ENCODE results near the gene MYO18B. TPM values are rescaled to one million over a fixed set of nuclear protein-coding genes. Genes with fewer than 3 reads are reported as not detected.

MYO18B gene
- total and polyA plus RNA-seq, 2 of the 4 experiments (the other 2 are of a cell fraction): under 0.01 TPM; not detected in 1

DNA sequence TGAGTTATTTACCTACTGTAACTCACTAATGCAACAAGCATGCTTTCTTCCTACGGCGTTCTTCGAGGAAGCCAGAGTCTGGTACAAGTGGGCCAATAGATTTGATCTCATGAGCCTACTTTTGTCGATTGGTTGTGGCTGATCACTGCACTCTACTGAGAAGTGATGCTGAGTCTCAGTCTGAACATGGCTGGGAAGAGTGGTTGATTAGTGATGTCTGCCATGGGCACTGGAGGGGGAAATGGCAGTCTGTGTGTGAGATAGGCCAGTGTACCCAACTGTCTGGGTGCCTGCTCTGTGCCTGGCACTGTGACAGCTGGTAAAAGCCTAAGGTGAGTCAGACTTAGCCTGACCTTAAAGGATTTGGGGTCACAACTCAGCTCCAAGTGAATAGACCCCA, 28.3 kb downstream of the MYO18B start:
- Histone ChIP-seq H4K20me1 (ENCODE audit: insufficient read depth, low read length) (no peaks in the 10 kb centered on the region), H3K79me1 (ENCODE audit: low read depth in 1 of 2, low read length in 2 of 2) (no peaks in the 10 kb centered on the region), H3K4ac (ENCODE audit: low read depth, low read length) (no peak overlapping the region), H4K91ac (ENCODE audit: insufficient read depth, low read depth, low read length) (no peak overlapping the region), H3K27ac (ENCODE audit: insufficient read depth, low read length) (no peak overlapping the region), H3K9ac (ENCODE audit: low read depth, low read length) (no peak overlapping the region), H3K9me3 (ENCODE audit: control insufficient read depth, insufficient read depth, low read length) (peaks cover 14% of the 10 kb centered on the region), H3K4me2 (ENCODE audit: low read depth, low read length) (no peak overlapping the region), H2AK9ac (replicated peaks; ENCODE audit: low read depth, low read length, poor library complexity) (no peak overlapping the region), H3K14ac (replicated peaks; ENCODE audit: low read depth, low read length) (no peak overlapping the region), H2BK15ac (ENCODE audit: low read depth, low read length) (no peak overlapping the region), H3K18ac (ENCODE audit: low read depth, low read length) (no peak overlapping the region), H2BK5ac (ENCODE audit: low read depth, low read length, poor library complexity, severe bottlenecking) (no peak overlapping the region), H3K4me1 (ENCODE audit: control insufficient read depth, insufficient read depth, low read length) (no peaks in the 10 kb centered on the region), H2BK120ac (ENCODE audit: low read depth, low read length) (no peak overlapping the region), H3K9me1 (ENCODE audit: insufficient read depth, low read length) (no peaks in the 10 kb centered on the region), H3K56ac (ENCODE audit: extremely low read depth, insufficient read depth, low read length) (no peak overlapping the region), H3K36me3 (ENCODE audit: control insufficient read depth, insufficient read depth, low read length) (no peaks in the 10 kb centered on the region), H2AK5ac (ENCODE audit: low read depth, low read length) (no peak overlapping the region), H2AFZ (replicated peaks; ENCODE audit: low read length, poor library complexity) (no peak overlapping the region), H3K27me3 (ENCODE audit: control insufficient read depth, insufficient read depth, low read length) (peaks cover 3% of the 10 kb centered on the region; the same call in 1 of the 2 replicates), H3K4me3 (ENCODE audit: insufficient read depth, low read depth, low read length) (no peak overlapping the region), H3K23ac (ENCODE audit: low read depth, low read length) (no peak overlapping the region), H2BK20ac (ENCODE audit: low read depth, low read length) (no peak overlapping the region), H4K8ac (ENCODE audit: low read depth in 2 of 2, low read length in 2 of 2) (no peak overlapping the region), H4K5ac (ENCODE audit: low read depth, low read length) (no peak overlapping the region)
- ATAC-seq (ENCODE audit: low read depth): no peak
- intact Hi-C loops (cut with micrococcal nuclease) (no loop called here), in situ Hi-C loops (cut with MboI; ENCODE audit: low sequenced_read_pairs) (loop anchor here (5.0 kb wide), 1 partner anchor 318 kb away; no protein-coding TSS in a partner anchor), dilution Hi-C loops (cut with HindIII; ENCODE audit: low sequenced_read_pairs, unreplicated experiment) (no loop called here)
- ChIA-PET CTCF (no interaction called here), POLR2A (ENCODE audit: unreplicated experiment) (no interaction called here)
- no peak for DNase-seq
- BruUV-seq (replicated peaks): no TSS peak
- WGBS, 2 experiments (ENCODE audit: extremely low coverage in 2 of 2, insufficient read length in 1 of 2): no CpG with 5 or more reads among the region's 4 CpGs
- no peak for TF ChIP-seq SMC3 (IDR thresholded peaks at IDR 0.05; ENCODE audit: low read depth, low read length)
- no peak for TF ChIP-seq RAD21 (IDR thresholded peaks at IDR 0.05; ENCODE audit: low read length)
- TF ChIP-seq, protein P1, sequence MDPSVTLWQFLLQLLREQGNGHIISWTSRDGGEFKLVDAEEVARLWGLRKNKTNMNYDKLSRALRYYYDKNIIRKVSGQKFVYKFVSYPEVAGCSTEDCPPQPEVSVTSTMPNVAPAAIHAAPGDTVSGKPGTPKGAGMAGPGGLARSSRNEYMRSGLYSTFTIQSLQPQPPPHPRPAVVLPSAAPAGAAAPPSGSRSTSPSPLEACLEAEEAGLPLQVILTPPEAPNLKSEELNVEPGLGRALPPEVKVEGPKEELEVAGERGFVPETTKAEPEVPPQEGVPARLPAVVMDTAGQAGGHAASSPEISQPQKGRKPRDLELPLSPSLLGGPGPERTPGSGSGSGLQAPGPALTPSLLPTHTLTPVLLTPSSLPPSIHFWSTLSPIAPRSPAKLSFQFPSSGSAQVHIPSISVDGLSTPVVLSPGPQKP (IDR thresholded peaks at IDR 0.05; ENCODE audit: borderline replicate concordance, low read depth, low read length): no peak
- TF ChIP-seq NFE2L2 (IDR thresholded peaks at IDR 0.05; ENCODE audit: low read depth, low read length): no peak
- no peak for TF ChIP-seq BHLHE40 (IDR thresholded peaks at IDR 0.05; ENCODE audit: low read depth, low read length)
- no peak for TF ChIP-seq MXI1 (IDR thresholded peaks at IDR 0.05; ENCODE audit: borderline replicate concordance, low read depth, low read length)
- no peak for TF ChIP-seq MAZ (IDR thresholded peaks at IDR 0.05; ENCODE audit: borderline replicate concordance, low read depth, low read length)
- no peak for TF ChIP-seq FOS (IDR thresholded peaks at IDR 0.05; ENCODE audit: low read depth, low read length)
- TF ChIP-seq, protein P2, sequence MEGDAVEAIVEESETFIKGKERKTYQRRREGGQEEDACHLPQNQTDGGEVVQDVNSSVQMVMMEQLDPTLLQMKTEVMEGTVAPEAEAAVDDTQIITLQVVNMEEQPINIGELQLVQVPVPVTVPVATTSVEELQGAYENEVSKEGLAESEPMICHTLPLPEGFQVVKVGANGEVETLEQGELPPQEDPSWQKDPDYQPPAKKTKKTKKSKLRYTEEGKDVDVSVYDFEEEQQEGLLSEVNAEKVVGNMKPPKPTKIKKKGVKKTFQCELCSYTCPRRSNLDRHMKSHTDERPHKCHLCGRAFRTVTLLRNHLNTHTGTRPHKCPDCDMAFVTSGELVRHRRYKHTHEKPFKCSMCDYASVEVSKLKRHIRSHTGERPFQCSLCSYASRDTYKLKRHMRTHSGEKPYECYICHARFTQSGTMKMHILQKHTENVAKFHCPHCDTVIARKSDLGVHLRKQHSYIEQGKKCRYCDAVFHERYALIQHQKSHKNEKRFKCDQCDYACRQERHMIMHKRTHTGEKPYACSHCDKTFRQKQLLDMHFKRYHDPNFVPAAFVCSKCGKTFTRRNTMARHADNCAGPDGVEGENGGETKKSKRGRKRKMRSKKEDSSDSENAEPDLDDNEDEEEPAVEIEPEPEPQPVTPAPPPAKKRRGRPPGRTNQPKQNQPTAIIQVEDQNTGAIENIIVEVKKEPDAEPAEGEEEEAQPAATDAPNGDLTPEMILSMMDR (conservative IDR thresholded peaks at IDR 0.05; ENCODE audit: low read depth, low read length): no peak
- TF ChIP-seq RCOR1 (IDR thresholded peaks at IDR 0.05; ENCODE audit: insufficient replicate concordance, low read length): no peak
